NCI-H82 treated with DMSO at 0.1 percent for 48 hours (cell line): ENCODE measurements around the gene CDK5R2.
"Not testable (repeated sequence)": the region's sequence is repeated elsewhere in the genome, so short reads cannot be mapped to it uniquely, and the experiment has no call there.

ENCODE experiments used
- DNase-seq: peaks from one replicate; lab custom pipeline; 2025; ENCODE audit not compliant: unreplicated experiment; lab: John Stamatoyannopoulos, UW

The CDK5R2 gene

GRCh38 chr2:218959141-218959731 is at the start of gene CDK5R2:
CDK5R2 (plus strand) TSS chr2:218959666; CDS start chr2:218959821, 155 bp downstream.
- DNase-seq = peak; percentile 88

- no peak for DNase-seq
These were observed 48.7 kb upstream of the CDK5R2 start for GRCh38 chr2:218910741-218911140.

GRCh38 chr2:218920504-218920903 is 39.0 kb upstream of the CDK5R2 start:
- DNase-seq = no peak

GRCh38 chr2:218924757-218925156 is 34.7 kb upstream of the CDK5R2 start:
- no peak for DNase-seq

- no peak for DNase-seq
These were observed 34.0 kb upstream of the CDK5R2 start for GRCh38 chr2:218925434-218925833.

GRCh38 chr2:218927422-218927821 is 32.0 kb upstream of the CDK5R2 start:
- no peak for DNase-seq

GRCh38 chr2:218927876-218928275 is 31.6 kb upstream of the CDK5R2 start:
- no peak for DNase-seq

GRCh38 chr2:218930488-218930887 is 29.0 kb upstream of the CDK5R2 start:
- not testable (repeated sequence) for DNase-seq

GRCh38 chr2:218931751-218932150 is 27.7 kb upstream of the CDK5R2 start:
- not testable (repeated sequence) for DNase-seq

- no peak for DNase-seq
These were observed 14.6 kb upstream of the CDK5R2 start for GRCh38 chr2:218944759-218945404.

GRCh38 chr2:218946621-218947020 is 12.8 kb upstream of the CDK5R2 start:
- DNase-seq = no peak

GRCh38 chr2:218952160-218952559 is 7.3 kb upstream of the CDK5R2 start:
- peak; percentile 37 for DNase-seq

GRCh38 chr2:218953366-218953954 is 6.0 kb upstream of the CDK5R2 start:
- DNase-seq = no peak

GRCh38 chr2:218954541-218955300 is 4.7 kb upstream of the CDK5R2 start:
- no peak for DNase-seq

GRCh38 chr2:218956039-218956438 is 3.4 kb upstream of the CDK5R2 start:
- no peak for DNase-seq

- DNase-seq = no peak
These were observed 1.8 kb upstream of the CDK5R2 start for GRCh38 chr2:218957671-218958070.

GRCh38 chr2:218958276-218958675 is 1.2 kb upstream of the CDK5R2 start:
- DNase-seq = no peak

GRCh38 chr2:218959761-218960308 is 369 bp downstream of the CDK5R2 start:
- no peak for DNase-seq

- DNase-seq = no peak
These were observed 1.1 kb downstream of the CDK5R2 start for GRCh38 chr2:218960309-218961165.

GRCh38 chr2:218961229-218961628 is 1.8 kb downstream of the CDK5R2 start:
- no peak for DNase-seq
